ENCODE data around the gene CNTNAP5. TPM values are rescaled to one million over a fixed set of nuclear protein-coding genes. Genes with fewer than 3 reads are reported as not detected.

CNTNAP5 gene
- total RNA-seq, 1 donor from 2014 or later, result not detected

GRCh38 chr2:124708661-124709060 is 683.6 kb downstream of the CNTNAP5 start:
- no peak for TF ChIP-seq CTCF (conservative IDR thresholded peaks at IDR 0.05; ENCODE audit: low read depth, low read length)
- no peak overlapping the region for H3K4me3 ChIP-seq (ENCODE audit: low read depth, low read length)
- no peak for DNase-seq (ENCODE audit: low read depth)

- H3K4me3 ChIP-seq (ENCODE audit: low read depth, low read length), result no peak overlapping the region
- DNase-seq (ENCODE audit: low read depth), result no peak
- no peak for TF ChIP-seq CTCF (conservative IDR thresholded peaks at IDR 0.05; ENCODE audit: low read depth, low read length)
These were observed 688.9 kb downstream of the CNTNAP5 start for GRCh38 chr2:124713969-124714368.

- DNase-seq (ENCODE audit: low read depth), result no peak
- no peak overlapping the region for H3K4me3 ChIP-seq (ENCODE audit: low read depth, low read length)
- TF ChIP-seq CTCF (conservative IDR thresholded peaks at IDR 0.05; ENCODE audit: low read depth, low read length), result no peak
These were observed 700.1 kb downstream of the CNTNAP5 start for GRCh38 chr2:124725187-124725586.

DNA sequence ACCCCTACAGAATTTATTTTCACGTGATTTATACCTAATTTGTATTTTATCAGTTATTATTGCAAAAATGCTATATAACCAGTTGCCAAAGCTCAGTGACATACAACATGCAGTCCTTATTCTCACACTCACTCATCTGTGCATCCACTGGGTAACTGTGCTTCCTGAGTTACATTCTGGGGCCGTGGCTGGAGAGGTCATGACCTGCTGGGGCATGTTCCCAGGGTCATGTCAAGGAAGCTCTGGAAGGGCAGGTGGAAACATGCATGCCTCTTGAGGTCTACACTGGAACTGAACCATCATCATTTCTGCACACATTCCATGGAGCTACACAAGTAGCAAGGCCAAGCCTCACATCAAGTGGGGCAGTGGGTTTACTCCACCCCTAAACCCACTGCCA is 715.5 kb downstream of the CNTNAP5 start:
- no peak for DNase-seq (ENCODE audit: low read depth)
- no peak for TF ChIP-seq CTCF (conservative IDR thresholded peaks at IDR 0.05; ENCODE audit: low read depth, low read length)
- no peak overlapping the region for H3K4me3 ChIP-seq (ENCODE audit: low read depth, low read length)

DNA sequence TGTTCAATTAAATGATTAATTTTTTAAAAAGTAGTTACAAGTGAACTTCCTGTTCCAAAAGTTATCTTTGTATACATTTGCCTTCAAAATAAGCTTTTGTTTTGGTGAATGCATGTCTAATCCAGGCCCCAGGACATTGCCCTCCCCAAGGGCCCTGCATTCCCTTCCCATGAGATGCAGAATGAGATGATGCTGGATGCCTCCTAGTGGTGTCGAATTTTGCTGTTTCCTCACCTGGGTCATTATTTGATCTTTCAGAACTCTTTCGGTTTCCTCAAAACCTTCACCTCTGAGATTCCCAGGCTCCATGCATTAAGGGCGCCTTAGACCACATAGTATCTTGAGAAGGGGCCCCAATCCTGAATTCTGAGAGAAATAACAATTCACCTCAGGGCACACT is 728.8 kb downstream of the CNTNAP5 start:
- no peak for DNase-seq (ENCODE audit: low read depth)
- no peak overlapping the region for H3K4me3 ChIP-seq (ENCODE audit: low read depth, low read length)
- no peak for TF ChIP-seq CTCF (conservative IDR thresholded peaks at IDR 0.05; ENCODE audit: low read depth, low read length)

DNA sequence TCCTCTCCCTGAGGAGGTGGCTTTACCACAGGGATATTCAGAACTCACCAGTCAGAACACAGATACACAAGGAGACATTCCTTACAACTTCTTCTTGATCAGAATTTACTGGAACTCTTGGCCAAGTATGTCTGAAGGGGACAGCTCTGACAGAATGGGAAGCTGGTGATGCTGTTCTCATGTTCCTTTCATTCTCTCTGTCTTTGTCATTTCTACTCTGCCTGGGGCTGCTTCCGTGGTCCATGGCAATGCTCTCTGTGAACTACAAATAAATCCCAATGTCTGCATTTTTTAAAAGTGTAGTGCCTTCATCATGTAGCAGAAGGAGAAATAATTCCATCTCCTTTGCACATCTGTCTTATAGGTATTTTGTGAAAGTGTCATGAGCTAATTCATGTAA is 730.3 kb downstream of the CNTNAP5 start:
- H3K4me3 ChIP-seq (ENCODE audit: low read depth, low read length), result no peak overlapping the region
- no peak for TF ChIP-seq CTCF (conservative IDR thresholded peaks at IDR 0.05; ENCODE audit: low read depth, low read length)
- no peak for DNase-seq (ENCODE audit: low read depth)

GRCh38 chr2:124756048-124756447 is 731.0 kb downstream of the CNTNAP5 start:
- no peak for DNase-seq (ENCODE audit: low read depth)
- no peak overlapping the region for H3K4me3 ChIP-seq (ENCODE audit: low read depth, low read length)
- no peak for TF ChIP-seq CTCF (conservative IDR thresholded peaks at IDR 0.05; ENCODE audit: low read depth, low read length)

Data from epithelial cell of proximal tubule (primary cell).